ENCODE results near the gene MAPK1IP1L. TPM values are rescaled to one million over a fixed set of nuclear protein-coding genes. Genes with fewer than 3 reads are reported as not detected.

Gene MAPK1IP1L
- total and polyA plus RNA-seq, 2 of the 8 experiments (the other 6 are each of a cell fraction or from before 2014, with no cell fraction given), result 111 to 228 TPM

DNA sequence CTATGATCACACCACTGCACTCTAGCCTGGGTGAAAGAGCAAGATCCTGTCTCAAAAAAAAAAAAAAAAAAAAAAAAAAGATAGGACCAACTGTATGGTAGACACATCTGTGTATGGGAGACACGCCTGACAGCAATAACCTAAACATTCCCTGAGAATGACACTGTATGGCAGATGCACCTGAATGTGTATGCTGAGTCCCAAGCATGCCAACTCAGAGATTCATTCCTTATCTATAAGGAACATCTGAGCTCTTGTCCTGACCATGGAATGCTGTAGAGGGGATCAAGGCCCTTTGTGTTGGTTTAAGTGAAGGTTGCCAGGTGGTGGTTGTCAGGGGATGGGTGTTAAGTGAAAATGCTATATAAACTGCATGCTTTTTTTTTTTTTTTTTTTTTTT, 58.4 kb downstream of the MAPK1IP1L start (continued):
- TF ChIP-seq, protein P1, sequence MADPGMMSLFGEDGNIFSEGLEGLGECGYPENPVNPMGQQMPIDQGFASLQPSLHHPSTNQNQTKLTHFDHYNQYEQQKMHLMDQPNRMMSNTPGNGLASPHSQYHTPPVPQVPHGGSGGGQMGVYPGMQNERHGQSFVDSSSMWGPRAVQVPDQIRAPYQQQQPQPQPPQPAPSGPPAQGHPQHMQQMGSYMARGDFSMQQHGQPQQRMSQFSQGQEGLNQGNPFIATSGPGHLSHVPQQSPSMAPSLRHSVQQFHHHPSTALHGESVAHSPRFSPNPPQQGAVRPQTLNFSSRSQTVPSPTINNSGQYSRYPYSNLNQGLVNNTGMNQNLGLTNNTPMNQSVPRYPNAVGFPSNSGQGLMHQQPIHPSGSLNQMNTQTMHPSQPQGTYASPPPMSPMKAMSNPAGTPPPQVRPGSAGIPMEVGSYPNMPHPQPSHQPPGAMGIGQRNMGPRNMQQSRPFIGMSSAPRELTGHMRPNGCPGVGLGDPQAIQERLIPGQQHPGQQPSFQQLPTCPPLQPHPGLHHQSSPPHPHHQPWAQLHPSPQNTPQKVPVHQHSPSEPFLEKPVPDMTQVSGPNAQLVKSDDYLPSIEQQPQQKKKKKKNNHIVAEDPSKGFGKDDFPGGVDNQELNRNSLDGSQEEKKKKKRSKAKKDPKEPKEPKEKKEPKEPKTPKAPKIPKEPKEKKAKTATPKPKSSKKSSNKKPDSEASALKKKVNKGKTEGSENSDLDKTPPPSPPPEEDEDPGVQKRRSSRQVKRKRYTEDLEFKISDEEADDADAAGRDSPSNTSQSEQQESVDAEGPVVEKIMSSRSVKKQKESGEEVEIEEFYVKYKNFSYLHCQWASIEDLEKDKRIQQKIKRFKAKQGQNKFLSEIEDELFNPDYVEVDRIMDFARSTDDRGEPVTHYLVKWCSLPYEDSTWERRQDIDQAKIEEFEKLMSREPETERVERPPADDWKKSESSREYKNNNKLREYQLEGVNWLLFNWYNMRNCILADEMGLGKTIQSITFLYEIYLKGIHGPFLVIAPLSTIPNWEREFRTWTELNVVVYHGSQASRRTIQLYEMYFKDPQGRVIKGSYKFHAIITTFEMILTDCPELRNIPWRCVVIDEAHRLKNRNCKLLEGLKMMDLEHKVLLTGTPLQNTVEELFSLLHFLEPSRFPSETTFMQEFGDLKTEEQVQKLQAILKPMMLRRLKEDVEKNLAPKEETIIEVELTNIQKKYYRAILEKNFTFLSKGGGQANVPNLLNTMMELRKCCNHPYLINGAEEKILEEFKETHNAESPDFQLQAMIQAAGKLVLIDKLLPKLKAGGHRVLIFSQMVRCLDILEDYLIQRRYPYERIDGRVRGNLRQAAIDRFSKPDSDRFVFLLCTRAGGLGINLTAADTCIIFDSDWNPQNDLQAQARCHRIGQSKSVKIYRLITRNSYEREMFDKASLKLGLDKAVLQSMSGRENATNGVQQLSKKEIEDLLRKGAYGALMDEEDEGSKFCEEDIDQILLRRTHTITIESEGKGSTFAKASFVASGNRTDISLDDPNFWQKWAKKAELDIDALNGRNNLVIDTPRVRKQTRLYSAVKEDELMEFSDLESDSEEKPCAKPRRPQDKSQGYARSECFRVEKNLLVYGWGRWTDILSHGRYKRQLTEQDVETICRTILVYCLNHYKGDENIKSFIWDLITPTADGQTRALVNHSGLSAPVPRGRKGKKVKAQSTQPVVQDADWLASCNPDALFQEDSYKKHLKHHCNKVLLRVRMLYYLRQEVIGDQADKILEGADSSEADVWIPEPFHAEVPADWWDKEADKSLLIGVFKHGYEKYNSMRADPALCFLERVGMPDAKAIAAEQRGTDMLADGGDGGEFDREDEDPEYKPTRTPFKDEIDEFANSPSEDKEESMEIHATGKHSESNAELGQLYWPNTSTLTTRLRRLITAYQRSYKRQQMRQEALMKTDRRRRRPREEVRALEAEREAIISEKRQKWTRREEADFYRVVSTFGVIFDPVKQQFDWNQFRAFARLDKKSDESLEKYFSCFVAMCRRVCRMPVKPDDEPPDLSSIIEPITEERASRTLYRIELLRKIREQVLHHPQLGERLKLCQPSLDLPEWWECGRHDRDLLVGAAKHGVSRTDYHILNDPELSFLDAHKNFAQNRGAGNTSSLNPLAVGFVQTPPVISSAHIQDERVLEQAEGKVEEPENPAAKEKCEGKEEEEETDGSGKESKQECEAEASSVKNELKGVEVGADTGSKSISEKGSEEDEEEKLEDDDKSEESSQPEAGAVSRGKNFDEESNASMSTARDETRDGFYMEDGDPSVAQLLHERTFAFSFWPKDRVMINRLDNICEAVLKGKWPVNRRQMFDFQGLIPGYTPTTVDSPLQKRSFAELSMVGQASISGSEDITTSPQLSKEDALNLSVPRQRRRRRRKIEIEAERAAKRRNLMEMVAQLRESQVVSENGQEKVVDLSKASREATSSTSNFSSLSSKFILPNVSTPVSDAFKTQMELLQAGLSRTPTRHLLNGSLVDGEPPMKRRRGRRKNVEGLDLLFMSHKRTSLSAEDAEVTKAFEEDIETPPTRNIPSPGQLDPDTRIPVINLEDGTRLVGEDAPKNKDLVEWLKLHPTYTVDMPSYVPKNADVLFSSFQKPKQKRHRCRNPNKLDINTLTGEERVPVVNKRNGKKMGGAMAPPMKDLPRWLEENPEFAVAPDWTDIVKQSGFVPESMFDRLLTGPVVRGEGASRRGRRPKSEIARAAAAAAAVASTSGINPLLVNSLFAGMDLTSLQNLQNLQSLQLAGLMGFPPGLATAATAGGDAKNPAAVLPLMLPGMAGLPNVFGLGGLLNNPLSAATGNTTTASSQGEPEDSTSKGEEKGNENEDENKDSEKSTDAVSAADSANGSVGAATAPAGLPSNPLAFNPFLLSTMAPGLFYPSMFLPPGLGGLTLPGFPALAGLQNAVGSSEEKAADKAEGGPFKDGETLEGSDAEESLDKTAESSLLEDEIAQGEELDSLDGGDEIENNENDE (IDR thresholded peaks at IDR 0.05; ENCODE audit: insufficient replicate concordance, low read length), result no peak
- TF ChIP-seq, protein P2, sequence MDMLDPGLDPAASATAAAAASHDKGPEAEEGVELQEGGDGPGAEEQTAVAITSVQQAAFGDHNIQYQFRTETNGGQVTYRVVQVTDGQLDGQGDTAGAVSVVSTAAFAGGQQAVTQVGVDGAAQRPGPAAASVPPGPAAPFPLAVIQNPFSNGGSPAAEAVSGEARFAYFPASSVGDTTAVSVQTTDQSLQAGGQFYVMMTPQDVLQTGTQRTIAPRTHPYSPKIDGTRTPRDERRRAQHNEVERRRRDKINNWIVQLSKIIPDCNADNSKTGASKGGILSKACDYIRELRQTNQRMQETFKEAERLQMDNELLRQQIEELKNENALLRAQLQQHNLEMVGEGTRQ (IDR thresholded peaks at IDR 0.05; ENCODE audit: low read length), result no peak
- TF ChIP-seq GABPA (IDR thresholded peaks at IDR 0.05; ENCODE audit: borderline replicate concordance, insufficient read depth, low read length), result no peak
- no peak for TF ChIP-seq CHD1 (IDR thresholded peaks at IDR 0.05; ENCODE audit: low read depth, low read length)
- TF ChIP-seq HDAC2 (IDR thresholded peaks at IDR 0.05; ENCODE audit: borderline replicate concordance in 1 of 2, low read depth in 2 of 2, low read length in 2 of 2), result no peak
- no peak for TF ChIP-seq SIRT6 (IDR thresholded peaks at IDR 0.05; ENCODE audit: low read length)
- TF ChIP-seq BRCA1 (IDR thresholded peaks at IDR 0.05; ENCODE audit: low read depth, low read length), result no peak

Data from H1 (cell line).